SK-N-SH treated with all-trans-retinoic acid at 6 μM for 48 hours (cell line): ENCODE results near the gene ARHGAP15.

Source experiments
- ATAC-seq: fragments of 200-7000 bp; cut with Tn5 transposase; 3 replicates; pipeline ENCODE4 v1.9.1; 2020; ENCODE audit warnings: mild to moderate bottlenecking, moderate library complexity
- ARNTL ChIP-seq: fragments of 450-650 bp; formaldehyde crosslinking; IDR thresholded peaks from 2 replicates; pipeline ENCODE4 v1.5.0; 2020; ENCODE audit warnings: low read depth, mild to moderate bottlenecking, moderate library complexity, borderline replicate concordance
- BACH2 ChIP-seq: fragments of 250-450 bp; sonication (Bioruptor Pico); IDR thresholded peaks from 2 replicates; pipeline ENCODE4 v1.9.0; 2021; ENCODE audit warnings: mild to moderate bottlenecking, borderline replicate concordance
- CREB5 ChIP-seq: fragments of 250-450 bp; sonication (Bioruptor Pico); IDR thresholded peaks from 2 replicates; pipeline ENCODE4 v1.5.1; 2020; ENCODE audit warnings: low read depth, mild to moderate bottlenecking, moderate library complexity
- CSDC2 ChIP-seq: fragments of 250-450 bp; sonication (Bioruptor Pico); IDR thresholded peaks from 2 replicates; pipeline ENCODE4 v1.5.0; 2020; ENCODE audit warnings: mild to moderate bottlenecking, moderate library complexity
- CSRNP3 ChIP-seq: fragments of 250-450 bp; sonication (Bioruptor Pico); IDR thresholded peaks from 2 replicates; pipeline ENCODE4 v1.5.1; 2021; ENCODE audit warnings: mild to moderate bottlenecking, moderate library complexity
- ESRRG ChIP-seq: fragments of 250-450 bp; sonication (Bioruptor Pico); IDR thresholded peaks from 2 replicates; pipeline ENCODE4 v1.6.1; 2021; ENCODE audit warnings: mild to moderate bottlenecking
- GLIS3 ChIP-seq: fragments of 250-450 bp; sonication (Bioruptor Pico); IDR thresholded peaks from 2 replicates; pipeline ENCODE4 v1.5.0; 2020; ENCODE audit warnings: mild to moderate bottlenecking, moderate library complexity
- ISL1 ChIP-seq: fragments of 250-450 bp; sonication (Bioruptor Pico); IDR thresholded peaks from 2 replicates; pipeline ENCODE4 v2.1.2; 2022; ENCODE audit warnings: mild to moderate bottlenecking, moderate library complexity
- OSR1 ChIP-seq: fragments of 250-450 bp; sonication (Bioruptor Pico); IDR thresholded peaks from 2 replicates; pipeline ENCODE4 v1.8.0; 2022; ENCODE audit warnings: moderate library complexity, mild to moderate bottlenecking, inconsistent platforms
- PATZ1 ChIP-seq: fragments of 250-450 bp; sonication (Bioruptor Pico); IDR thresholded peaks from 2 replicates; pipeline ENCODE4 v1.8.0; 2020; ENCODE audit warnings: mild to moderate bottlenecking, moderate library complexity, borderline replicate concordance
- POU6F1 ChIP-seq: fragments of 250-450 bp; sonication (Bioruptor Pico); IDR thresholded peaks from 2 replicates; pipeline ENCODE4 v1.8.0; 2021; ENCODE audit warnings: low read depth, mild to moderate bottlenecking, moderate library complexity, borderline replicate concordance
- PPARA ChIP-seq: fragments of 250-450 bp; sonication (Bioruptor Pico); IDR thresholded peaks from 2 replicates; pipeline ENCODE4 v1.5.0; 2020; ENCODE audit warnings: mild to moderate bottlenecking, borderline replicate concordance
- RARB ChIP-seq: fragments of 250-450 bp; sonication (Bioruptor Pico); IDR thresholded peaks from 2 replicates; pipeline ENCODE4 v1.8.0; 2021; ENCODE audit warnings: mild to moderate bottlenecking, moderate library complexity
- TCF4 ChIP-seq: fragments of 250-450 bp; sonication (Bioruptor Pico); IDR thresholded peaks from 2 replicates; pipeline ENCODE4 v1.8.0; 2021; ENCODE audit warnings: mild to moderate bottlenecking, moderate library complexity, borderline replicate concordance
- TOX ChIP-seq: fragments of 250-450 bp; sonication (Bioruptor Pico); IDR thresholded peaks from 2 replicates; pipeline ENCODE4 v1.8.0; 2021; ENCODE audit warnings: mild to moderate bottlenecking, moderate library complexity, borderline replicate concordance
- TSHZ2 ChIP-seq: fragments of 250-450 bp; sonication (Bioruptor Pico); IDR thresholded peaks from 2 replicates; pipeline ENCODE4 v1.5.0; 2020; ENCODE audit warnings: mild to moderate bottlenecking, moderate library complexity
- ZC3H10 ChIP-seq: fragments of 250-450 bp; sonication (Bioruptor Pico); IDR thresholded peaks from 2 replicates; pipeline ENCODE4 v1.5.1; 2021; ENCODE audit warnings: mild to moderate bottlenecking, moderate library complexity
- ZFP3 ChIP-seq: fragments of 250-450 bp; sonication (Bioruptor Pico); IDR thresholded peaks from 2 replicates; pipeline ENCODE4 v1.5.0; 2020; ENCODE audit warnings: mild to moderate bottlenecking, moderate library complexity
- ZFP30 ChIP-seq: fragments of 450-650 bp; formaldehyde crosslinking; IDR thresholded peaks from 2 replicates; pipeline ENCODE4 v1.5.0; 2022; ENCODE audit warnings: mild to moderate bottlenecking, moderate library complexity
- ZNF70 ChIP-seq: fragments of 450-650 bp; formaldehyde crosslinking; IDR thresholded peaks from 2 replicates; pipeline ENCODE4 v1.5.0; 2020; ENCODE audit warnings: mild to moderate bottlenecking, moderate library complexity
- ZNF8 ChIP-seq: fragments of 450-650 bp; formaldehyde crosslinking; IDR thresholded peaks from 2 replicates; pipeline ENCODE4 v1.5.0; 2020; ENCODE audit warnings: mild to moderate bottlenecking, moderate library complexity

ARHGAP15 gene

GRCh38 chr2:143719406-143719805 is 590.2 kb downstream of the ARHGAP15 start:
- TF ChIP-seq RARB (CRISPR knock-in tag): no peak
- no peak for TF ChIP-seq GLIS3 (CRISPR knock-in tag)
- no peak for TF ChIP-seq TOX (CRISPR knock-in tag)
- TF ChIP-seq ARNTL (CRISPR knock-in tag): no peak
- no peak for TF ChIP-seq ZNF8 (CRISPR knock-in tag)
- TF ChIP-seq TSHZ2 (CRISPR knock-in tag): no peak
- TF ChIP-seq PATZ1 (CRISPR knock-in tag): no peak
- no peak for ATAC-seq

- no peak for ATAC-seq
- TF ChIP-seq ZNF70: no peak
- no peak for TF ChIP-seq ESRRG (CRISPR knock-in tag)
Observed at GRCh38 chr2:143720095-143720664, 591.0 kb downstream of the ARHGAP15 start.

- TF ChIP-seq ZFP3 (CRISPR knock-in tag): no peak
- TF ChIP-seq ZC3H10: no peak
- TF ChIP-seq ZFP30 (CRISPR knock-in tag): no peak
- TF ChIP-seq TOX (CRISPR knock-in tag): no peak
- TF ChIP-seq BACH2: no peak
- TF ChIP-seq CSDC2 (CRISPR knock-in tag): no peak
- TF ChIP-seq PPARA (CRISPR knock-in tag): no peak
- TF ChIP-seq RARB (CRISPR knock-in tag): no peak
- TF ChIP-seq ZNF8 (CRISPR knock-in tag): no peak
- TF ChIP-seq POU6F1 (CRISPR knock-in tag): no peak
- no peak for TF ChIP-seq PATZ1 (CRISPR knock-in tag)
- ATAC-seq: no peak
Observed at GRCh38 chr2:143725400-143725799, 596.2 kb downstream of the ARHGAP15 start.

- no peak for ATAC-seq
- no peak for TF ChIP-seq ZFP30 (CRISPR knock-in tag)
- no peak for TF ChIP-seq ISL1 (CRISPR knock-in tag)
- TF ChIP-seq CSRNP3: no peak
- no peak for TF ChIP-seq TSHZ2 (CRISPR knock-in tag)
- TF ChIP-seq RARB (CRISPR knock-in tag): no peak
- TF ChIP-seq GLIS3 (CRISPR knock-in tag): no peak
- no peak for TF ChIP-seq ZC3H10
- no peak for TF ChIP-seq CSDC2 (CRISPR knock-in tag)
- no peak for TF ChIP-seq CREB5 (CRISPR knock-in tag)
- TF ChIP-seq TCF4: no peak
- no peak for TF ChIP-seq ZNF70
- TF ChIP-seq ESRRG (CRISPR knock-in tag): no peak
- TF ChIP-seq OSR1 (CRISPR knock-in tag): no peak
Observed at GRCh38 chr2:143726151-143726845, 597.1 kb downstream of the ARHGAP15 start.
